GM10248 (cell line): ENCODE results near the gene BARX2.

Source experiments
- CTCF ChIA-PET: fragments of 300-600 bp; sonication (Branson Sonifier 250); formaldehyde crosslinking; extraction: SDS; loops from one replicate; lab custom pipeline; 2021; ENCODE audit warnings: antibody characterized with exemption; lab: Yijun Ruan, JAX
- POLR2A ChIA-PET: fragments of 350-650 bp; sonication (Branson Sonifier 250); formaldehyde crosslinking; extraction: SDS; loops from one replicate; lab custom pipeline; 2020; ENCODE audit warnings: antibody characterized with exemption; lab: Yijun Ruan, JAX
- DNase-seq: peaks from one replicate; pipeline ENCODE4 v3.0.0; 2012; ENCODE audit errors: extremely low spot score
- TF ChIP-seq, protein P1 (sequence below): IDR thresholded peaks from 2 replicates; pipeline ENCODE4 v1.5.1; 2012; ENCODE audit warnings: mild to moderate bottlenecking, low read depth; ENCODE audit errors: extremely low read depth, missing control alignments, control extremely low read depth

The BARX2 gene

DNA sequence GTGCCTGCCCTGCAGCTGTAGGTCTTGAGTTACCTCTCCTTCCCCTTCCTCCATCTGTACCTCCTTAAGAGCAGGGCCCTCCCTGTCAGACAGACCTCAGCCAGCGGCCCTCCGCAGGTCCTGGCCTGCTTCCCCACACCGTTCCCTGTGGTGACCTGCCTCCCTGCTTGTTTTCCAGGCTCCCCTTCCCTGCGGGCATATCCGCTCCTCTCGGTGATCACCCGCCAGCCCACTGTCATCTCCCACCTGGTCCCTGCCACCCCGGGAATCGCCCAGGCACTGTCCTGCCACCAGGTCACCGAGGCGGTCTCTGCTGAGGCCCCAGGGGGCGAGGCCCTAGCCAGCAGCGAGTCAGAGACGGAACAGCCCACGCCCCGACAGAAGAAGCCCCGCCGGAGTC lies 60.9 kb downstream of the BARX2 start:
- CTCF ChIA-PET: interaction anchor here (1.8 kb wide), 2 partner anchors 18 to 38 kb away, joined by 4 to 6 read pairs; no protein-coding TSS in a partner anchor
- DNase-seq: no peak
- POLR2A ChIA-PET: no interaction called here
- TF ChIP-seq, protein P1, sequence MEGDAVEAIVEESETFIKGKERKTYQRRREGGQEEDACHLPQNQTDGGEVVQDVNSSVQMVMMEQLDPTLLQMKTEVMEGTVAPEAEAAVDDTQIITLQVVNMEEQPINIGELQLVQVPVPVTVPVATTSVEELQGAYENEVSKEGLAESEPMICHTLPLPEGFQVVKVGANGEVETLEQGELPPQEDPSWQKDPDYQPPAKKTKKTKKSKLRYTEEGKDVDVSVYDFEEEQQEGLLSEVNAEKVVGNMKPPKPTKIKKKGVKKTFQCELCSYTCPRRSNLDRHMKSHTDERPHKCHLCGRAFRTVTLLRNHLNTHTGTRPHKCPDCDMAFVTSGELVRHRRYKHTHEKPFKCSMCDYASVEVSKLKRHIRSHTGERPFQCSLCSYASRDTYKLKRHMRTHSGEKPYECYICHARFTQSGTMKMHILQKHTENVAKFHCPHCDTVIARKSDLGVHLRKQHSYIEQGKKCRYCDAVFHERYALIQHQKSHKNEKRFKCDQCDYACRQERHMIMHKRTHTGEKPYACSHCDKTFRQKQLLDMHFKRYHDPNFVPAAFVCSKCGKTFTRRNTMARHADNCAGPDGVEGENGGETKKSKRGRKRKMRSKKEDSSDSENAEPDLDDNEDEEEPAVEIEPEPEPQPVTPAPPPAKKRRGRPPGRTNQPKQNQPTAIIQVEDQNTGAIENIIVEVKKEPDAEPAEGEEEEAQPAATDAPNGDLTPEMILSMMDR: no peak

DNA sequence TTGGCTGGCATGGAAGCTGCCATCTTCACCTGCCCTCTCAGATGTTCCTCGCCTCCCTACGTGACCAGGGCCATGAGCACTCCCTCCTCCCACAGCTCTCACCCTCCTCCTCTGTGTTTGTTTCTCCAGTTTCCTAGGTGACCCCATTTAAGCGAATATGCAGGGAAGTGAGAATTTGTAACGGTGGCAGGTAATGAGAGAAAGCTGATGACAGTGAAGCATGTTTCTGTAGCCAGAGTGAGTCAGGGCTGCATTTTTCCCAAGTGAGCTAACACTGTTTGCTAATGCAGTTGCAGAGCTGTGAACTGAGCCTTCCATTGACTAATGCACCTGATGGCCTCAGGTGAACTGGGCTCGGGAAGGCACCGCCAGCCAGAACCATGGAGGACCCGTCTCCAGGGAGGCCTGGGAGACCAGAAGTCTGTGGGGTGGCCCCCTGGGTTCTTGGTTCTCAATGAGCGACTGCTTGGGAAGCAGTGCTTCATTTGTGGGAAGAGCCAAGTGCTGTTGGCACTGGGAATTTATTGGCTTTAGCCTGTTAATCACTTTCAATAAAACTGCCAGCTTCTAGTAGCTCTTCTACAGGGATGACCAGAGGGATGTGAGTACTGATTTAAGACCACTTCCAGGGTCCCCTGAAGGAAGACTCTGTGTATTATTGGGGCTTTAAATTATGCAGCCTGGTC lies 64.5 kb downstream of the BARX2 start:
- no peak for DNase-seq
- CTCF ChIA-PET: interaction anchor here (0.7 to 1.2 kb wide), 2 partner anchors 15 to 103 kb away, joined by 3 read pairs; no protein-coding TSS in a partner anchor
- TF ChIP-seq, protein P1: no peak
- POLR2A ChIA-PET: no interaction called here

DNA sequence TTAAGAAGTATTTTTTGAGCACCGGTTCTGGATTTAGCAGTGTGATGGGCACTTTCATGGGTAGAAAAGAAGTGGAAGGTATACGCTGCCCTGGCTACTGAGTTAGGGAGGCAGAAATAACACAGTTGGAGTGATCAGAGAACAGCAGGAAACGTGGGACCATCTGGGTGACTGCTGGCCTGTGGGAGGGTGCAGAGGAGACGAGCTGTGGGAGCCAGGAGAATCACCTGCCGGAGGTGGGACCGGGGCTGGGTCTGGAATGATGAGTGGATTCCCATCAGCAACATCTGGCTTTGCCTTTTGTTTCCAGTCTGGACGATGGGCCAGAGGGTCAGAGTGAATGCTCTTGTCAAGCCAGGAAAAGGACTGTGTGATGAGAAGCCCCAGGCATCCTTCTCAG lies 66.5 kb downstream of the BARX2 start:
- ChIA-PET CTCF (no interaction called here), POLR2A (no interaction called here)
- TF ChIP-seq, protein P1: no peak
- DNase-seq: no peak

DNA sequence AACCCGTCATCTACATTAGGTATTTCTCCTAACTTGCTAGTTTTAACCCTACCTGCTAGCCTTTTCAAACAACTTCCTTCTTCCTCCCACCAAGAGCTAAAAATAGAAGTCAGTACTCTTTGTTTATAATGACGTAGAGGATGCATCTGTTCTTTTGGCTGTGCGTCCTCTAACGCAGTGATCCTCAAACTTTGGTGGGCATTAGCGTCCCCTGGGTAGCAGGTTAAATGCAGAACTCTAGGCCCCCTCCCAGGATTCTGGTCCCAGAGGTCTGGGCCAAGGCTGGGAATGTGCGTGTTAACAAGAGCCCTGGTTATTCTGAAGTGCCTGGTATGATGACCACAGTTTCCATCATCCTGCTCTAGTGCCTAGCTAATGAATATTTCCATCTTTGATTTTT lies 67.6 kb downstream of the BARX2 start:
- ChIA-PET POLR2A (no interaction called here), CTCF (no interaction called here)
- no peak for DNase-seq
- TF ChIP-seq, protein P1: no peak

DNA sequence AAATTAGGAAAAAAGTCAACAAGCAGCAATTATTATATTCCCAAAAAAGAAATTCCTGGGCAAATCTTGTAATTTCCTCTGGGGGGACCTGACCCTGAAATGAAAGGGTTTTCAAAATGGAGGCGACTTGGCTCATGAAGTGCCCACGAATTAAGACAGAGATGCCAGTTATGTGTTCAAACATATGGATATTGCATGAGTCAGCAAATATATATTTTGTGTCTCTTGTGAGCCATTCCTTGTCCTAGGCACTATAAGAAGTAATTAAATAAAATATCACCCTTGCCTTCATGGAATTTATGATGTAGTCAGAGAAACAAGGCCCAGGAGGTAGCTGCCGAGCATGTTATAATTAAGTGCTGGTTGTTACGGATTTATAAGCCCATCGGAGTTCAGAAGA lies 68.6 kb downstream of the BARX2 start:
- no peak for DNase-seq
- ChIA-PET CTCF (no interaction called here), POLR2A (no interaction called here)
- TF ChIP-seq, protein P1: no peak

DNA sequence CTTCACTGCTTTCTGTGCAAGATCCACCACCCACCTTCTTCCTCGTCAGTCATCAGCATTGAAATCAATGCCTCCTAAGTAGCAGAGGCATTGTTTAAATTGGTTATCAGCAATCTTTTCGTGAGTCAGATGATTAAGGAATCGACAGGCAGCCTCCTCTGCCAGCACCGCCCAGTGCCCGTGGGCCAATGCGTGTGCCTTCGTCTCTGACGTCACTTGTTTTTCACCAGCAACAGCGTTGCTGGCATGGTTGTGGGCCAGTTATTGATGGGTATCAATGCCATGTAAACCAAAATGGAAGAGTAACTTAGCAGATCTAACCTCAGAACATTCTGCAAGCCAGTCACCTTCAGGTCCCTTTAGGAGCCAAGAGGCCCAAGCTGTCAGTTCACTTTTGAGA lies 69.6 kb downstream of the BARX2 start:
- POLR2A ChIA-PET: no interaction called here
- CTCF ChIA-PET: no interaction called here
- TF ChIP-seq, protein P1: no peak
- DNase-seq: no peak
